ENCODE results near the gene LPP. TPM values are rescaled to one million over a fixed set of nuclear protein-coding genes. Genes with fewer than 3 reads are reported as not detected.

The LPP gene
- polyA plus RNA-seq, 2 donors = 10.5 to 12.9 TPM

DNA sequence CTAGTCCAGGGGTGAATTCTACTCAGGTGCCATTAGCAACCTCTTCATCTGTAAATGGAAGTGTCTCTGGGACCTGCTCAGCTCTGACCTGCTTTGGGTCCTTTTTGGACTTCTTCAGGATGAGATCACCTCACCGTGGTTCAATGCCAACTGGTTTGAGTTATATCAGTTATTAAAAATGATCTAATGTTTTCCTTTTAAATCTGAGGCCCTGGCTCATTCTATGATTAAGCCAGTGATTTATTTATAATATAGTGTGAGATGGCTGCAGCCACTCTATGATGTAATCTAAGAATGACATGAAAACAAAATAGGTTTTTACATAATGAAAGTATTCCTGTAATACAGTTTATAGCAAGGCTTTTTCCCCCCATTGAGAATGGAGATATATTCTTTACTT, 79.4 kb downstream of the LPP start:
- Histone ChIP-seq H3K9me3 (ENCODE audit: control insufficient read depth in 2 of 2, insufficient read depth in 1 of 2, low read depth in 1 of 2, low read length in 1 of 2) (no peaks in the 10 kb centered on the region), H3K27ac (ENCODE audit: low read depth in 2 of 2, low read length in 1 of 2) (no peak overlapping the region), H3K4me1 (ENCODE audit: control insufficient read depth in 2 of 2, insufficient read depth in 2 of 2, low read length in 1 of 2) (peaks cover 0 to 2% of the 10 kb centered on the region in 2 donors), H3K27me3 (ENCODE audit: control insufficient read depth in 1 of 2, insufficient read depth in 2 of 2, low read length in 2 of 2) (no peaks in the 10 kb centered on the region), H3K4me3 (ENCODE audit: low read depth in 1 of 2, low read length in 2 of 2) (no peak overlapping the region), H3K36me3 (ENCODE audit: control insufficient read depth in 2 of 2, insufficient read depth in 2 of 2, low read length in 1 of 2) (peaks cover 0 to 4% of the 10 kb centered on the region in 2 donors)
- WGBS, 2 donors = 29 to 42% methylated on average over 1 of the region's 1 CpG

DNA sequence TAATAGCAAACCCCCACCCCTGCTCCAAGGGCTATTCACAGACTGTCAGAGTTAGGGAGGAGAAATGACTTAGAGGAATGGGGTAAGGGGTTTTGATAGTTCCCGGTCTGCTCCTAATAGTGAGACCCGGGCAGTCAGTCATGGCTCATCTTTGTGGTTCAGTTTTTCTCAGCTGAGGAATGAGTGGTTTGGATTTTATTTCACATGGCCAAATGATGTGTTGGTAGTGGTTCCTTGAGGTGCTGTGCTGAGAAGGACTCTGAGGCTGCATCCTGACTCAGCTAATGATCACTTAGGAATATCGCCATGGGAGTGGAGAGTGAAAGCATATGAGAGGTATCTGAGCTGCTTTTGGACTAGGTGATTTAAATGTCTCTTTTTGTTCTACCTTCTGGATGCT, 80.2 kb downstream of the LPP start:
- peaks cover 0 to 3% of the 10 kb centered on the region in 2 donors for H3K9me3 ChIP-seq (ENCODE audit: control insufficient read depth in 2 of 2, insufficient read depth in 1 of 2, low read depth in 1 of 2, low read length in 1 of 2)
- peaks cover 0 to 7% of the 10 kb centered on the region in 2 donors for H3K36me3 ChIP-seq (ENCODE audit: control insufficient read depth in 2 of 2, insufficient read depth in 2 of 2, low read length in 1 of 2)
- no peak overlapping the region for H3K27ac ChIP-seq (ENCODE audit: low read depth in 2 of 2, low read length in 1 of 2)
- peaks cover 0 to 2% of the 10 kb centered on the region in 2 donors for H3K4me1 ChIP-seq (ENCODE audit: control insufficient read depth in 2 of 2, insufficient read depth in 2 of 2, low read length in 1 of 2)
- WGBS, 2 donors = 92 to 95% methylated on average over 3 of the region's 3 CpGs
- H3K27me3 ChIP-seq (ENCODE audit: control insufficient read depth in 1 of 2, insufficient read depth in 2 of 2, low read length in 2 of 2) = no peaks in the 10 kb centered on the region
- no peak overlapping the region for H3K4me3 ChIP-seq (ENCODE audit: low read depth in 1 of 2, low read length in 2 of 2)

DNA sequence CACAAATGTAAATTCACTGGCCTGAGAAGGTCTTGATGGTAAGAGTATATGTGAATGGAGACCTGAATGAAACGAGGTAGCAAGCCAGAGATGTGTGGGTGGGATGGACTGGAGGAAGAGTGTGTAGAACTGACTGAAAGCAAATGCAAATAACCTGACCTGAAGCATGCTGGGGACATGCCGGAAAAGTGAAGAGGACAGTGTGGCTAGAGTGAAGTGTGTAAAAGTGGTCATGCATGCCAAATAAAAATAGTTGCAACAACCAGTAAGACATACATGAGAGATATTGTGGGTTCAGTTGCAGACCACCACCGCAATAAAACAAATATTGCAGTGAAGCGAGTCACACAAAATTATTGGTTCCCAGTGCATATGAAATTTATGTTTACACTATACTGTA, 82.3 kb downstream of the LPP start:
- Histone ChIP-seq H3K27me3 (ENCODE audit: control insufficient read depth in 1 of 2, insufficient read depth in 2 of 2, low read length in 2 of 2) (no peaks in the 10 kb centered on the region), H3K4me1 (ENCODE audit: control insufficient read depth in 2 of 2, insufficient read depth in 2 of 2, low read length in 1 of 2) (peaks cover 0 to 2% of the 10 kb centered on the region in 2 donors), H3K4me3 (ENCODE audit: low read depth in 1 of 2, low read length in 2 of 2) (no peak overlapping the region), H3K9me3 (ENCODE audit: control insufficient read depth in 2 of 2, insufficient read depth in 1 of 2, low read depth in 1 of 2, low read length in 1 of 2) (peaks cover 0 to 3% of the 10 kb centered on the region in 2 donors), H3K36me3 (ENCODE audit: control insufficient read depth in 2 of 2, insufficient read depth in 2 of 2, low read length in 1 of 2) (peaks cover 0 to 8% of the 10 kb centered on the region in 2 donors), H3K27ac (ENCODE audit: low read depth in 2 of 2, low read length in 1 of 2) (no peak overlapping the region)
- 89 to 95% methylated on average over 4 of the region's 4 CpGs for WGBS, 2 donors

DNA sequence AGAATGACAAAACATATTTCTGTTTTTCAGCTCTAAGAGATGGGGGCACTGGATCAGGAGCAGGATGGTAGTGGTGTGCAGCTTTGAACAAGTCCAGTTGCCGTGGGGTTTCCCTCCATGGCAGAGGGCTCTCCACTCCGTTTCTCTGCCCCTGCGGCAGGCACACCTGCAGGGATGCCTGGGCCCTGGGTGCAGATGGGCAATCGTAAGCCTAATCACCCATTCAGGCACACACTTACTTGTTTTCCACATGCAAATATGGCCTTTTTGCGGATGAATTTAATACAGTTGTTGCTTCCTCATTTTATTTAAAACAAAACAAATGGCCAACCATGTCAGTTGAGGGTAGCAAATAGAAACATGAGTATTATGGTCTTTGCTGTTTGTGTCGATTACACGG, 85.1 kb downstream of the LPP start:
- H3K4me1 ChIP-seq (ENCODE audit: control insufficient read depth in 2 of 2, insufficient read depth in 2 of 2, low read length in 1 of 2) = peaks cover 0 to 2% of the 10 kb centered on the region in 2 donors
- 79 to 84% methylated on average over 7 of the region's 7 CpGs for WGBS, 2 donors

GRCh38 chr3:188239577-188239976, 85.6 kb downstream of the LPP start:
- 98 to 100% methylated on average over 1 of the region's 1 CpG for WGBS, 2 donors

More for the DNA sequence above, 85.1 kb downstream of the LPP start:
- peaks cover 0 to 8% of the 10 kb centered on the region in 2 donors for H3K36me3 ChIP-seq (ENCODE audit: control insufficient read depth in 2 of 2, insufficient read depth in 2 of 2, low read length in 1 of 2)
- peaks cover 0 to 3% of the 10 kb centered on the region in 2 donors for H3K9me3 ChIP-seq (ENCODE audit: control insufficient read depth in 2 of 2, insufficient read depth in 1 of 2, low read depth in 1 of 2, low read length in 1 of 2)
- H3K4me3 ChIP-seq (ENCODE audit: low read depth in 1 of 2, low read length in 2 of 2) = no peak overlapping the region
- H3K27ac ChIP-seq (ENCODE audit: low read depth in 2 of 2, low read length in 1 of 2) = no peak overlapping the region
- no peaks in the 10 kb centered on the region for H3K27me3 ChIP-seq (ENCODE audit: control insufficient read depth in 1 of 2, insufficient read depth in 2 of 2, low read length in 2 of 2)

DNA sequence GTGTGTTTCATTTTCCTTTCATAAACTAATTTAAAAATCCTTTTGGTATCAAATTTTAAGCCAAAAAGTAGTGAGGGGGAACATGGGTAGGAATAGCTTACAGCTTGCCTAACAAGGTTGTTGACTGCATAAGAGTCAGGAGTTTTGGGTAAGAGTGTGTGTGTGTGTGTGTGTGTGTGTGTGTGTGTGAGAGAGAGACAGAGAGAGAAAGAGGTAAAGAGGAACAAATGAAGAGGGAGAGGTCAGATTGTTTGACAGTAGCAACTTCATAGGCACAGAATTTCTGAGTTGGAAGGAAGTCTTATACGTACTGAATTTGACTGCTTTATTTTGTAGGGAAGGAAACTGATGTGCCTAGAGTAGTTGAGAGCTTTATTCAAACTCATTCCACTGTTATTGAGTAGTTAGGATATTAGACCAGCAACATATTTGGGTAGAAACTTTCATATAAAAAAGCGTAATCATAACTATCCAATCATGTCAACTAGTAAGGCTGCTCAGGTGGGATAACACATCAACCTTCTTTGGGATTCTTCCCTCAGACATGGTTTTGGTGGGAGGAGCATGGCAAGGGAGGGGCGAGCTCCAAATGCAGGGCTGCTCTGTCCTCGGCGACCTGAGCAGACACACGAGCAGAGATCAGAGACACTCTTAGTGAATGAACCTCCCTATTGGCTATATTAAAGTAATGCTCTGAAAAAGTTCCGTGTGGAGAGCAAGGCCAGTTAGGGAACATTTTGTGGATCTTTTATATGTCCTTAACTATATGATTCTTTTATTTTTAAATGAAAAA, 86.4 kb downstream of the LPP start:
- Histone ChIP-seq H3K4me1 (ENCODE audit: control insufficient read depth in 2 of 2, insufficient read depth in 2 of 2, low read length in 1 of 2) (peaks cover 0 to 2% of the 10 kb centered on the region in 2 donors), H3K4me3 (ENCODE audit: low read depth in 1 of 2, low read length in 2 of 2) (no peak overlapping the region), H3K9me3 (ENCODE audit: control insufficient read depth in 2 of 2, insufficient read depth in 1 of 2, low read depth in 1 of 2, low read length in 1 of 2) (peaks cover 0 to 3% of the 10 kb centered on the region in 2 donors), H3K27ac (ENCODE audit: low read depth in 2 of 2, low read length in 1 of 2) (peak overlapping the region in 1 of 2 donors; percentile 10), H3K27me3 (ENCODE audit: control insufficient read depth in 1 of 2, insufficient read depth in 2 of 2, low read length in 2 of 2) (no peaks in the 10 kb centered on the region), H3K36me3 (ENCODE audit: control insufficient read depth in 2 of 2, insufficient read depth in 2 of 2, low read length in 1 of 2) (peaks cover 0 to 8% of the 10 kb centered on the region in 2 donors)
- WGBS, 2 donors = 82% methylated on average over 7 of the region's 7 CpGs

More at GRCh38 chr3:188239577-188239976, 85.6 kb downstream of the LPP start:
- peaks cover 0 to 2% of the 10 kb centered on the region in 2 donors for H3K4me1 ChIP-seq (ENCODE audit: control insufficient read depth in 2 of 2, insufficient read depth in 2 of 2, low read length in 1 of 2)
- H3K36me3 ChIP-seq (ENCODE audit: control insufficient read depth in 2 of 2, insufficient read depth in 2 of 2, low read length in 1 of 2) = peaks cover 0 to 8% of the 10 kb centered on the region in 2 donors
- no peak overlapping the region for H3K4me3 ChIP-seq (ENCODE audit: low read depth in 1 of 2, low read length in 2 of 2)
- H3K9me3 ChIP-seq (ENCODE audit: control insufficient read depth in 2 of 2, insufficient read depth in 1 of 2, low read depth in 1 of 2, low read length in 1 of 2) = peaks cover 0 to 3% of the 10 kb centered on the region in 2 donors
- no peaks in the 10 kb centered on the region for H3K27me3 ChIP-seq (ENCODE audit: control insufficient read depth in 1 of 2, insufficient read depth in 2 of 2, low read length in 2 of 2)
- peak overlapping the region in 1 of 2 donors; percentile 33 for H3K27ac ChIP-seq (ENCODE audit: low read depth in 2 of 2, low read length in 1 of 2)

DNA sequence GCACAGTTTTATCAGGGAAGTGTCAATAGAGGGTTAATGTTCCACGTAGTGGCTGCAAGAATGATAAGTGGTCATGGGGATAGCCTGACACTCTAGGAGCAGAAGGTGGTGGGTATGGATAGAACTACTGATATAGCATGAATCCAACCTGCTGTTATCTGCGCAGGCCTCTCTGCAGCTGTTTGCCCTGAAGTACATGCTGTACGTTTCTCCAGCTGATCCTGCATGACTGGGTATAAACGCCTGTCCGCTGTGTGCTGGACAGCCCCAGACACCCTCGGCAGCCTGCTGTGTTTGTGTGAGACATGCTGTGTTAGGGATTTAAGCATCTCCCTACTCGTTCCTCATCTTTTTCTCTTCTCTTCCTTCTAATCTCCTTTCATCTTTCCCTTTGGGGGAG, 87.1 kb downstream of the LPP start:
- H3K27ac ChIP-seq (ENCODE audit: low read depth in 2 of 2, low read length in 1 of 2) = peak overlapping the region; percentile 7 to 33
- no peak overlapping the region for H3K4me3 ChIP-seq (ENCODE audit: low read depth in 1 of 2, low read length in 2 of 2)
- H3K27me3 ChIP-seq (ENCODE audit: control insufficient read depth in 1 of 2, insufficient read depth in 2 of 2, low read length in 2 of 2) = no peaks in the 10 kb centered on the region
- peaks cover 0 to 2% of the 10 kb centered on the region in 2 donors for H3K4me1 ChIP-seq (ENCODE audit: control insufficient read depth in 2 of 2, insufficient read depth in 2 of 2, low read length in 1 of 2)
- peaks cover 0 to 3% of the 10 kb centered on the region in 2 donors for H3K9me3 ChIP-seq (ENCODE audit: control insufficient read depth in 2 of 2, insufficient read depth in 1 of 2, low read depth in 1 of 2, low read length in 1 of 2)
- 67 to 81% methylated on average over 7 of the region's 7 CpGs for WGBS, 2 donors
- peaks cover 0 to 8% of the 10 kb centered on the region in 2 donors for H3K36me3 ChIP-seq (ENCODE audit: control insufficient read depth in 2 of 2, insufficient read depth in 2 of 2, low read length in 1 of 2)

DNA sequence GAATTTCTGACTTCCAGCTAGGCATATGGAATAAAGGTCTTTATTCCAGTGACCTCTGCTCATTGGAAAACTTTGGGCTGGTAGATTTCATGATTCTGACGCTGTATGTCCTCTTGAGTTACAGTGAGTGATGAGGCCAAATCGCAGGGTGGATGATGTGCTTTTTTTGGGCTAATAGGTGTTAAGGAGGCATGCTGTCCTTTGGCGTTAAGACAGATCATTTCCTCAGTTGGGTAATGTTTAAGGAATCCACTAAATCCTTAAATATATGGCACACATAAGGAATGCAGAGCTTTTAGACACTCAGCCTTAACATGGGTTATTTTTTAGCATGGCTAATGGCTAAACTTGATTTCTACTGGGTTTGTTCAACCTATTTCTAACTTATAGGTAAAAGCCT, 87.9 kb downstream of the LPP start:
- peaks cover 0 to 6% of the 10 kb centered on the region in 2 donors for H3K36me3 ChIP-seq (ENCODE audit: control insufficient read depth in 2 of 2, insufficient read depth in 2 of 2, low read length in 1 of 2)
- H3K4me1 ChIP-seq (ENCODE audit: control insufficient read depth in 2 of 2, insufficient read depth in 2 of 2, low read length in 1 of 2) = no peaks in the 10 kb centered on the region
- H3K27me3 ChIP-seq (ENCODE audit: control insufficient read depth in 1 of 2, insufficient read depth in 2 of 2, low read length in 2 of 2) = no peaks in the 10 kb centered on the region
- WGBS, 2 donors = 85 to 92% methylated on average over 3 of the region's 3 CpGs
- peak overlapping the region in 1 of 2 donors; percentile 13 for H3K27ac ChIP-seq (ENCODE audit: low read depth in 2 of 2, low read length in 1 of 2)
- no peak overlapping the region for H3K4me3 ChIP-seq (ENCODE audit: low read depth in 1 of 2, low read length in 2 of 2)
- H3K9me3 ChIP-seq (ENCODE audit: control insufficient read depth in 2 of 2, insufficient read depth in 1 of 2, low read depth in 1 of 2, low read length in 1 of 2) = peaks cover 0 to 3% of the 10 kb centered on the region in 2 donors

DNA sequence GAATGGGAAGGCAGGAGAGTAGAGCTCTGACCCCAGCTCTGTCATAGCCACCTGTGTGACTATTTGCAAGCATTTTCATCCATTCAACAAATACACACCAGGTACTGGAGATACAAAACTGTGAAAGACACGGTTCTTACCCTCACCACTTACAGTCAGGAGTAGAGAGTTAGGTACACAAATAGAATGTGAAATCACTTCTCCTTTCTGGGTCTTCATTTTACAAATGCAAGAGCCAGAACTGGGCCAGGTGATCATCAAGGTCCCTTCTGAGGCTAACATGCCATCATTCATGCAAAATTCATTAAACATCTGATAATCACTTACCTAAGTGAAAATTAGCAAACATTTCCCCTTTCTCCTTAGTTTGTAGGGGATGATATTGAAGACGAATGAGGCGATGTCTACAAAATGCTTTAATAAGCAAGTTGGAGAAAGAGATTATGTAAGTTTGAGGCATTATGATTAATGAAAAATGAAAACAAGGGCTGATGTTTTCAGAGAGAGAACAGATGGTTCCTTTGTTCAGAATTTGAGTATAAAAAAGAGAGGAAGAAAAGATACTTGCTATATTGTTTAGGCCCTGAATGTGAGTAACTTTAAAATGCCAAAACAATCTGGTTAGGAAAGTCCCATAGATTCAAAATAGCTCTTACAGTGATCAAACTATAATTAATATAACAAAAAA, 88.6 kb downstream of the LPP start:
- H3K9me3 ChIP-seq (ENCODE audit: control insufficient read depth in 2 of 2, insufficient read depth in 1 of 2, low read depth in 1 of 2, low read length in 1 of 2) = peaks cover 0 to 3% of the 10 kb centered on the region in 2 donors
- H3K4me3 ChIP-seq (ENCODE audit: low read depth in 1 of 2, low read length in 2 of 2) = no peak overlapping the region
- 55 to 69% methylated on average over 3 of the region's 3 CpGs for WGBS, 2 donors
- H3K4me1 ChIP-seq (ENCODE audit: control insufficient read depth in 2 of 2, insufficient read depth in 2 of 2, low read length in 1 of 2) = no peaks in the 10 kb centered on the region
- peaks cover 0 to 6% of the 10 kb centered on the region in 2 donors for H3K36me3 ChIP-seq (ENCODE audit: control insufficient read depth in 2 of 2, insufficient read depth in 2 of 2, low read length in 1 of 2)
- H3K27me3 ChIP-seq (ENCODE audit: control insufficient read depth in 1 of 2, insufficient read depth in 2 of 2, low read length in 2 of 2) = no peaks in the 10 kb centered on the region
- H3K27ac ChIP-seq (ENCODE audit: low read depth in 2 of 2, low read length in 1 of 2) = no peak overlapping the region
